Subcutaneous adipose tissue (tissue), 4 donors: ENCODE data around the gene RCAN2. TPM values are rescaled to one million over a fixed set of nuclear protein-coding genes. Genes with fewer than 3 reads are reported as not detected.

Source experiments
- CTCF ChIP-seq: fragments of 450-650 bp; IDR thresholded peaks from one replicate; pipeline ENCODE4 v1.5.1; 2016; ENCODE audit warnings: low read depth, mild to moderate bottlenecking, control low read depth, antibody characterized with exemption, moderate library complexity
- total RNA-seq, 4 donors: library from RNA; depleted of rRNA; stranded (reverse); fragments of >200 nt; gene quantifications; one replicate each; pipeline ENCODE4 v1.1.0, GENCODE V29; 2016

Gene RCAN2
- total RNA-seq, 4 donors from 2014 or later: 8.8 to 17.2 (median 13.7) TPM

GRCh38 chr6:46453216-46453615 lies 38.0 kb downstream of the RCAN2 start:
- TF ChIP-seq CTCF: no peak

- no peak for TF ChIP-seq CTCF
Observed at GRCh38 chr6:46452312-46452917, 38.8 kb downstream of the RCAN2 start.

- no peak for TF ChIP-seq CTCF
Observed at GRCh38 chr6:46451343-46451742, 39.9 kb downstream of the RCAN2 start.

- TF ChIP-seq CTCF: no peak
Observed at GRCh38 chr6:46444772-46445454, 46.3 kb downstream of the RCAN2 start.

GRCh38 chr6:46443623-46444022 lies 47.6 kb downstream of the RCAN2 start:
- TF ChIP-seq CTCF: no peak

GRCh38 chr6:46440641-46441040 lies 50.6 kb downstream of the RCAN2 start:
- TF ChIP-seq CTCF: no peak

- no peak for TF ChIP-seq CTCF
Observed at GRCh38 chr6:46440141-46440540, 51.1 kb downstream of the RCAN2 start.
